Measurements from ENCODE around the gene GIGYF2. TPM values are rescaled to one million over a fixed set of nuclear protein-coding genes. Genes with fewer than 3 reads are reported as not detected.

Gene GIGYF2
- total RNA-seq, 1 experiment from 2014 or later, result 60.6 TPM

DNA sequence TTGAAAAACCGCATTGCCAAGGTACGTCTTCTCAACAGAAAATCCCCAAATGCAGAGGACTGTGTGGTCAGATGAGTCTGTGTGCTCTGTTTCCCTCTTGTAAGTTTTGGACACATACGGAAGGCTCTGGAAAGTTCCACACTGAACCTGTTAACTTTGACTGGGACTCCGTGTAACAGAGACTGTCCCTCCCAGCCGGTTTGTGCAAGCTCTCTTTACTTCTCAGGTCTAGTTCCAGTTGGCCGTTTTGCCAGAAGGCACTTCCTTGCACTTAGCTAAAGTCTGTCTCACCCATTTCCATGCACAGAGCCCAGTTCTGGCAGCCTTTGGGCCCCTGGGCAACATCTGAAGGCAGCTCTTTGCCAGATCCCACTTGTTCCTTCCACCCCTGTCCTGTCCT lies 41.7 kb upstream of the GIGYF2 start (continued):
- TF ChIP-seq, protein P1, sequence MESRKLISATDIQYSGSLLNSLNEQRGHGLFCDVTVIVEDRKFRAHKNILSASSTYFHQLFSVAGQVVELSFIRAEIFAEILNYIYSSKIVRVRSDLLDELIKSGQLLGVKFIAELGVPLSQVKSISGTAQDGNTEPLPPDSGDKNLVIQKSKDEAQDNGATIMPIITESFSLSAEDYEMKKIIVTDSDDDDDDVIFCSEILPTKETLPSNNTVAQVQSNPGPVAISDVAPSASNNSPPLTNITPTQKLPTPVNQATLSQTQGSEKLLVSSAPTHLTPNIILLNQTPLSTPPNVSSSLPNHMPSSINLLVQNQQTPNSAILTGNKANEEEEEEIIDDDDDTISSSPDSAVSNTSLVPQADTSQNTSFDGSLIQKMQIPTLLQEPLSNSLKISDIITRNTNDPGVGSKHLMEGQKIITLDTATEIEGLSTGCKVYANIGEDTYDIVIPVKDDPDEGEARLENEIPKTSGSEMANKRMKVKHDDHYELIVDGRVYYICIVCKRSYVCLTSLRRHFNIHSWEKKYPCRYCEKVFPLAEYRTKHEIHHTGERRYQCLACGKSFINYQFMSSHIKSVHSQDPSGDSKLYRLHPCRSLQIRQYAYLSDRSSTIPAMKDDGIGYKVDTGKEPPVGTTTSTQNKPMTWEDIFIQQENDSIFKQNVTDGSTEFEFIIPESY (IDR thresholded peaks at IDR 0.05; ENCODE audit: extremely low read depth, insufficient replicate concordance, low read length), result no peak
- TF ChIP-seq, protein P2, sequence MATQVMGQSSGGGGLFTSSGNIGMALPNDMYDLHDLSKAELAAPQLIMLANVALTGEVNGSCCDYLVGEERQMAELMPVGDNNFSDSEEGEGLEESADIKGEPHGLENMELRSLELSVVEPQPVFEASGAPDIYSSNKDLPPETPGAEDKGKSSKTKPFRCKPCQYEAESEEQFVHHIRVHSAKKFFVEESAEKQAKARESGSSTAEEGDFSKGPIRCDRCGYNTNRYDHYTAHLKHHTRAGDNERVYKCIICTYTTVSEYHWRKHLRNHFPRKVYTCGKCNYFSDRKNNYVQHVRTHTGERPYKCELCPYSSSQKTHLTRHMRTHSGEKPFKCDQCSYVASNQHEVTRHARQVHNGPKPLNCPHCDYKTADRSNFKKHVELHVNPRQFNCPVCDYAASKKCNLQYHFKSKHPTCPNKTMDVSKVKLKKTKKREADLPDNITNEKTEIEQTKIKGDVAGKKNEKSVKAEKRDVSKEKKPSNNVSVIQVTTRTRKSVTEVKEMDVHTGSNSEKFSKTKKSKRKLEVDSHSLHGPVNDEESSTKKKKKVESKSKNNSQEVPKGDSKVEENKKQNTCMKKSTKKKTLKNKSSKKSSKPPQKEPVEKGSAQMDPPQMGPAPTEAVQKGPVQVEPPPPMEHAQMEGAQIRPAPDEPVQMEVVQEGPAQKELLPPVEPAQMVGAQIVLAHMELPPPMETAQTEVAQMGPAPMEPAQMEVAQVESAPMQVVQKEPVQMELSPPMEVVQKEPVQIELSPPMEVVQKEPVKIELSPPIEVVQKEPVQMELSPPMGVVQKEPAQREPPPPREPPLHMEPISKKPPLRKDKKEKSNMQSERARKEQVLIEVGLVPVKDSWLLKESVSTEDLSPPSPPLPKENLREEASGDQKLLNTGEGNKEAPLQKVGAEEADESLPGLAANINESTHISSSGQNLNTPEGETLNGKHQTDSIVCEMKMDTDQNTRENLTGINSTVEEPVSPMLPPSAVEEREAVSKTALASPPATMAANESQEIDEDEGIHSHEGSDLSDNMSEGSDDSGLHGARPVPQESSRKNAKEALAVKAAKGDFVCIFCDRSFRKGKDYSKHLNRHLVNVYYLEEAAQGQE (IDR thresholded peaks at IDR 0.05; ENCODE audit: low read depth), result no peak
- TF ChIP-seq EGR1 (IDR thresholded peaks at IDR 0.05; ENCODE audit: low read depth), result no peak
- TF ChIP-seq POLR2A (IDR thresholded peaks at IDR 0.05; ENCODE audit: borderline replicate concordance, extremely low read depth, insufficient read depth, insufficient read length), result no peak
- no peak for TF ChIP-seq SIN3A (IDR thresholded peaks at IDR 0.05; ENCODE audit: low read depth)
- TF ChIP-seq EZH2 (IDR thresholded peaks at IDR 0.05), result no peak

DNA sequence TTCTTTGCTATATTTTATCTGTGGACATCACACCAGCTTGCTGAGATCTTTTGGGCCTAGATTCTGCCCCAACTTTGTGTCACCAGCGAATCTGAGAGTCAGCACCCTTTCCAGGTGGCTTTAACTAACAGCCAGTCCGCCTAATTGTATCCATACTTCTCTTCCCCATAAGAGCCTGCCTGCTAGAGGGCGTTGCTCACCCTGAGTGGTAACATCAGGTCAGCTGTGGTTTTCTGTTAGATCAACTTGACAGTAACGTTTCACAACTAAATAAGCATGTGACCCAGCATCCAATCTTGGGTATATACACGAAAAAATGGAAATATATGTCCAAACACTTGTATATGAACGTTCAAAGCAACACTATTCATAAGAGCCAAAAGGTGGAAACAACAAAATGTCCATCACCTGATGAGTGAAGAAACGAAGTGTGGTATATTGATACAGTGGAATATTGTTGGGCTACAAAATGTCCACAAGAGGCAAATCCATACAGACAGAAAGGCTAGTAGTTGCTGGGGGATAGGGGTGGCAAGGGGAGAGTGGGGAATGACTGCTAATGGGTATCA lies 38.8 kb upstream of the GIGYF2 start:
- TF ChIP-seq, protein P3, sequence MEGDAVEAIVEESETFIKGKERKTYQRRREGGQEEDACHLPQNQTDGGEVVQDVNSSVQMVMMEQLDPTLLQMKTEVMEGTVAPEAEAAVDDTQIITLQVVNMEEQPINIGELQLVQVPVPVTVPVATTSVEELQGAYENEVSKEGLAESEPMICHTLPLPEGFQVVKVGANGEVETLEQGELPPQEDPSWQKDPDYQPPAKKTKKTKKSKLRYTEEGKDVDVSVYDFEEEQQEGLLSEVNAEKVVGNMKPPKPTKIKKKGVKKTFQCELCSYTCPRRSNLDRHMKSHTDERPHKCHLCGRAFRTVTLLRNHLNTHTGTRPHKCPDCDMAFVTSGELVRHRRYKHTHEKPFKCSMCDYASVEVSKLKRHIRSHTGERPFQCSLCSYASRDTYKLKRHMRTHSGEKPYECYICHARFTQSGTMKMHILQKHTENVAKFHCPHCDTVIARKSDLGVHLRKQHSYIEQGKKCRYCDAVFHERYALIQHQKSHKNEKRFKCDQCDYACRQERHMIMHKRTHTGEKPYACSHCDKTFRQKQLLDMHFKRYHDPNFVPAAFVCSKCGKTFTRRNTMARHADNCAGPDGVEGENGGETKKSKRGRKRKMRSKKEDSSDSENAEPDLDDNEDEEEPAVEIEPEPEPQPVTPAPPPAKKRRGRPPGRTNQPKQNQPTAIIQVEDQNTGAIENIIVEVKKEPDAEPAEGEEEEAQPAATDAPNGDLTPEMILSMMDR (IDR thresholded peaks at IDR 0.05 in 2 of 3, conservative IDR thresholded peaks at IDR 0.05 in 1 of 3; ENCODE audit: borderline replicate concordance in 1 of 3, insufficient read depth in 1 of 3, low read depth in 2 of 3, low read length in 2 of 3), result peak; percentile 13 to 27 (median 23); a peak in 3 of 6 replicates
- TF ChIP-seq EZH2 (IDR thresholded peaks at IDR 0.05), result no peak
- peak; percentile 47 for TF ChIP-seq RAD21 (IDR thresholded peaks at IDR 0.05; ENCODE audit: low read depth)
- no peaks in the 10 kb centered on the region for H3K9me3 ChIP-seq (ENCODE audit: control insufficient read depth in 1 of 2, insufficient read depth in 1 of 2, low read depth in 1 of 2, low read length in 2 of 2)
- no peaks in the 10 kb centered on the region for H3K27me3 ChIP-seq (ENCODE audit: insufficient read depth, low read length)
- CTCF ChIA-PET, result no interaction called here
- intact Hi-C loops (cut with micrococcal nuclease), result no loop called here
- no peak overlapping the region for H3K27ac ChIP-seq (ENCODE audit: low read depth, low read length)
- no peaks in the 10 kb centered on the region for H3K9me2 ChIP-seq (ENCODE audit: insufficient read depth)
- no peak overlapping the region for H3K4me3 ChIP-seq (replicated peaks in 1 of 2; ENCODE audit: low read depth in 1 of 2, low read length in 2 of 2)
- peak; percentile 16 for DNase-seq (ENCODE audit: low read depth, low spot score)
- H2AFZ ChIP-seq (ENCODE audit: low read depth, low read length, poor library complexity, severe bottlenecking), result no peak overlapping the region
- no peaks in the 10 kb centered on the region for H3K79me2 ChIP-seq (ENCODE audit: insufficient read depth, low read length)
- H3K4me2 ChIP-seq (ENCODE audit: low read length), result no peak overlapping the region
- no peaks in the 10 kb centered on the region for H3K36me3 ChIP-seq (ENCODE audit: control insufficient read depth in 1 of 2, insufficient read depth in 2 of 2, low read length in 2 of 2)
- BruUV-seq (replicated peaks), result no TSS peak
- H3K9ac ChIP-seq (ENCODE audit: low read length), result no peak overlapping the region
- RAD21 ChIA-PET (ENCODE audit: low non-redundant PET in 1 of 2, low total read pairs in 2 of 2, uncharacterized antibody in 2 of 2, unreplicated experiment in 2 of 2), result no interaction called here
- H3K4me1 ChIP-seq (ENCODE audit: control insufficient read depth in 1 of 2, insufficient read depth in 2 of 2, low read length in 2 of 2), result peaks cover 2 to 9% of the 10 kb centered on the region in 2 experiments; a peak in 1 of 4 replicates
- POLR2A ChIA-PET, result no interaction called here
- ATAC-seq, result peak; percentile 82
- H4K20me1 ChIP-seq (ENCODE audit: insufficient read depth), result no peaks in the 10 kb centered on the region

Measured in HCT116 (cell line).